Effector CD8-positive, alpha-beta T cell (primary cell): ENCODE results near the gene GIGYF1.
A peak's percentile ranks its signal among the peaks of the same experiment; 100 is the strongest.
"Not testable (repeated sequence)": the region's sequence is repeated elsewhere in the genome, so short reads cannot be mapped to it uniquely, and the experiment has no call there.

Experiments
- DNase-seq: peaks from one replicate; lab custom pipeline; 2025; lab: John Stamatoyannopoulos, UW

GIGYF1 gene

DNA sequence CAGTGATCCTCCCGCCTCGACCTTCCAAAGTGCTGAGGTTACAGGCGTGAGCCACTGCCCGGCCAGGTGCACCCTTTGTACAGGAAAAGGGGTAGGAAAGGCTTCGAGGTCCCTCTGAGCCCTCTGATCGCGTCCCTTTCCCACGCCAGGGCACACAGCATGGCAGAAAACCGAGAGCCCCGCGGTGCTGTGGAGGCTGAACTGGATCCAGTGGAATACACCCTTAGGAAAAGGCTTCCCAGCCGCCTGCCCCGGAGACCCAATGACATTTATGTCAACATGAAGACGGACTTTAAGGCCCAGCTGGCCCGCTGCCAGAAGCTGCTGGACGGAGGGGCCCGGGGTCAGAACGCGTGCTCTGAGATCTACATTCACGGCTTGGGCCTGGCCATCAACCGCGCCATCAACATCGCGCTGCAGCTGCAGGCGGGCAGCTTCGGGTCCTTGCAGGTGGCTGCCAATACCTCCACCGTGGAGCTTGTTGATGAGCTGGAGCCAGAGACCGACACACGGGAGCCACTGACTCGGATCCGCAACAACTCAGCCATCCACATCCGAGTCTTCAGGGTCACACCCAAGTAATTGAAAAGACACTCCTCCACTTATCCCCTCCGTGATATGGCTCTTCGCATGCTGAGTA lies 12.7 kb upstream of the GIGYF1 start:
- no peak for DNase-seq

GRCh38 chr7:100705753-100706671 lies 12.0 kb upstream of the GIGYF1 start, which contains the start of gene POP7:
Gene POP7 (plus strand): TSS chr7:100706121. CDS start chr7:100706831, 710 bp downstream.
- DNase-seq: peak; percentile 99

GRCh38 chr7:100705320-100705752 lies 11.3 kb upstream of the GIGYF1 start:
- DNase-seq: peak; percentile 65

GRCh38 chr7:100701089-100701488 lies 7.0 kb upstream of the GIGYF1 start:
- DNase-seq: not testable (repeated sequence)

GRCh38 chr7:100699018-100699417 lies 5.0 kb upstream of the GIGYF1 start:
- DNase-seq: no peak

- DNase-seq: no peak
Measured at GRCh38 chr7:100696123-100696521, 2.1 kb upstream of the GIGYF1 start.

- no peak for DNase-seq
Measured at GRCh38 chr7:100693312-100694097, 545 bp downstream of the GIGYF1 start.

DNA sequence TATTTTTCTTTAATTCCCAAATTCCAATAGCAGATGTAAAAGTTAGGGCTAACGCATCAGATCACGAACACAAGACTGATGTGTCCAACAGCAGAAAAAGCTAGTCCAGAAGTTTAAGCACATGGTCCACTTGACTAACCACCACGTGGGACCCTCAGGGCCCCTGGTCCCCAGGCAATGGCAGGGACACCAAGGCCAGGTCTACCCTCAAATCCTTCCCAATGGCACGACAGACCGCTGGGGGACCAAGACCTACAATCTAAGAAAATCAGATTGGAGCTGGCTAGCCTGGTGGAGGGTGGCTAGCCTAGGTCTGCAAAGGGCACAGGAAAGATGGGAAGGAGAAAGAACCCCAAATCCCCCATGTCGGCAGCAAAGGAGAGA lies 1.5 kb downstream of the GIGYF1 start:
- DNase-seq: no peak

DNA sequence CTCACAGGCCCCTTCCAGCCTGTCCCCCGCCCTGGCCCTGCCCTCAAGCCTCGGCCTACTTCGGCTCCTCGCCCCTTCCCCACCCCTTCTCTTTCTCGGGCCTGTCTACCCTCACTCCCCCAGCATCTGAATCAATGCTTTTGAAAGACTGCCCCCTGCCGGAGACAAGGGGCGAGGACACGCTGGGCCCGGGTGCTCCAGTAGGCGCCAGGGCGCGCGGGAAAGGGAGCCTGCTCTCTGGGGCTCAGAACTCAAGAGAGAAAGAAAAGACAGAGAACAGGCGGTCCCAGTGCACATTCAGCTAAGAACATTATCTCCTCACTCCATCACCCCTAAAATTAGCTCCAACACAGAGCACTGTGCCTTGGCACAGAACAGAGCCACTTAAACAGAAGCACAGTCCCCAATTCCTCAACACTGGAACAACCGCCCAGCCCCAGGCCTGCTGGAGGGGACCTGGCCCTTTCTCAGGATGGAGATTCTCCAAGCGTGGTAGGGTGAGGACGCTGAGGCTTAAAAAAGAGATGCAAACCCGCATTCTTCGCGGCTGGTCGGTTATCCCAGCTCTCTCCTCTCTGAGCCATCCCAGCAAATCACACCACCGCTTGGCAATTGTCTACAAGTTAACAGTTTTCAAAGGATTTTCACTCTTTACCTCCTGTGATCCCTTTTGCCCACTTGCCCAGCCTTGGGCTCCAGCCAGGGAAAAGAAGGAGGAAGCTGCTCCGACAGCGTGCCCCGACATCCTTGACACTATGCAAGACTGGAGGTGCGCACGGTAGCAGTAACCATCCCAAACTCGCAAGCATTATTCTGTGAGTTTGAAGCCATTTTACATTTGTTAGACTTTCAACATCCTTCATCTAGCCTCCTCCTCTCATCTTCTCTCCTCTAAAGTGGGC lies 2.1 kb downstream of the GIGYF1 start:
- DNase-seq: peak; percentile 69

- no peak for DNase-seq
Measured at GRCh38 chr7:100689230-100690135, 4.6 kb downstream of the GIGYF1 start.

GRCh38 chr7:100688326-100688860 lies 5.7 kb downstream of the GIGYF1 start:
- no peak for DNase-seq

GRCh38 chr7:100687751-100688300 lies 6.2 kb downstream of the GIGYF1 start:
- no peak for DNase-seq

- no peak for DNase-seq
Measured at GRCh38 chr7:100687261-100687660, 6.8 kb downstream of the GIGYF1 start.

GRCh38 chr7:100686822-100687211 lies 7.2 kb downstream of the GIGYF1 start:
- no peak for DNase-seq

DNA sequence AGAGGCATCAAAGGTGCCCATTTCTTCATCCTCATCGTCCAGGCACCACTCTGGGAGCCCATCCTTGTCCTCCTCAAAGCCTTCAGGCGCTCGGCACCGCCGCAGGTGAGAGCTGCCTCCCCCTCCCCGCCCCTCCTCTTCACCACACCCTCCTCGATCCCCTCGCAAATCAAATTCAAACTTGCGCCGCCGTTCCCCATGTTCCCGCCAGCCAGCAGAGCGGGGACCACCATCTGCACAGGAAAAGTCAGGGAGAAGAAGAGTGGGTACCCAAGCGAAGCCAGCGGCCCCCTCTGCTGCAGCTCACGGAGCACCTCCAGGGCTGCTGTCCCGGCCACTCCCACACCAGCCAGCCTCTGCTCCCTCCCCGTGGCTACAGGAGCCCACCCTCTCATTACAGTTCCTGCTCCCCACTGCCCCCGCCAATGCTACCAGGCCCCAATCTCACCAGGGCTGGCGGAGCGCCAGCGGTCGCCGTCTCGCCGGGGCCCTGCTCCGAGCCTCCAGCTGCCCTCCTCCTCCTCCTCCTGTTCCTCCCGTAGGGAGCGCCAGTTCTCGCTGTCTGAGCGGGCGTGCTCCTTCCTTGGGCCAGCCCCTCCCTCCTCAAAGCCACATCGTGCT lies 7.7 kb downstream of the GIGYF1 start:
- no peak for DNase-seq

GRCh38 chr7:100685631-100686145 lies 8.4 kb downstream of the GIGYF1 start:
- DNase-seq: no peak

- DNase-seq: no peak
Measured at GRCh38 chr7:100685049-100685605, 8.9 kb downstream of the GIGYF1 start.

DNA sequence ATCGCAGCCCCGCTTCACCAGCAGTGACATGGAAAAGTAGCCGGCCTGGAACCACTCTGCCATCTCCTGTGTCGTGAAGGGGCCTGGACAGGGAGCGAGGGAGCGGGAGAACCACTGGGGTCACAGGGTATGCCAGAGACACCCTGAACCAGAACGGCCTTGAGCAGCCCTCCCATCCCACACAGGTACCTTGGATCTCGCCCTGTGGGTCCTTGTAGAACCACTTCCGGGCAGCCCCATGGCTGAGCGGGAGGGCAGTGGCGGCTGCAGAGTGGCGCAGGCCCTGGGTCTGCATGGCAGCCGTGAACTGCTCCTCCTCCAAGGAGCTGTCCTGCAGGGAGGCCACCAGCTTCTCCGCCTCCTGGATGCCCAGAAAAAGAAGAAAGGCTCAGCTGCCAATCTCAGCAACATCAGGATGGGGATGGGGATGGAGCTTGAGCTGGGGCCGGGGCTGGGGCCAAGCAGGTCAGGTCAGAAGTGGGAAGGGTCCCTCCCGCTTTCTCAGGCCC lies 9.5 kb downstream of the GIGYF1 start:
- no peak for DNase-seq
